K562 treated with DMSO at 1 percent for 48 hours (cell line): ENCODE data around the gene BAHCC1. TPM values are rescaled to one million over a fixed set of nuclear protein-coding genes. Genes with fewer than 3 reads are reported as not detected.

ENCODE experiments used
- total RNA-seq: library from RNA; unstranded; fragments of 300-600 nt; gene quantifications from 2 replicates; pipeline ENCODE4 v1.2.3, GENCODE V29; 2022; ENCODE audit warnings: low replicate concordance; ENCODE audit errors: extremely low read depth

Gene BAHCC1
- not detected in 2 replicates for total RNA-seq

GRCh38 chr17:81394921-81395599 is at the start of gene BAHCC1:
Gene BAHCC1 (plus strand): TSS chr17:81395457. CDS start chr17:81399740, 4,283 bp downstream.

GRCh38 chr17:81512562-81513371 is 117.5 kb downstream of the BAHCC1 start, which contains the start of gene ACTG1:
Gene ACTG1 (minus strand): TSS chr17:81512799. CDS start chr17:81512354, 445 bp downstream.

Other genes with a start within 250 kb of the BAHCC1 start
- gene PVALEF, start 229.9 kb upstream of the BAHCC1 start, total RNA-seq, result not detected in 2 replicates
- gene AATK, start 229.2 kb upstream of the BAHCC1 start, total RNA-seq, result not detected in 2 replicates
- gene CEP131, start 172.5 kb upstream of the BAHCC1 start, total RNA-seq, result 107 TPM in 1 of 2 replicates, not detected in the other
- gene TEPSIN, start 156.4 kb upstream of the BAHCC1 start, total RNA-seq, result not detected in 2 replicates
- not detected in 2 replicates for gene NDUFAF8, start 156.1 kb upstream of the BAHCC1 start, total RNA-seq
- gene SLC38A10, start 100.2 kb upstream of the BAHCC1 start, total RNA-seq, result 337 TPM in 1 of 2 replicates, not detected in the other
- 609 and 621 TPM in 2 replicates for gene ACTG1, start 117.3 kb downstream of the BAHCC1 start, total RNA-seq
- gene FSCN2, start 132.9 kb downstream of the BAHCC1 start, total RNA-seq, result not detected in 2 replicates
- gene FAAP100, start 156.9 kb downstream of the BAHCC1 start, total RNA-seq, result not detected in 2 replicates
- not detected in 2 replicates for gene NPLOC4, start 241.7 kb downstream of the BAHCC1 start, total RNA-seq
- gene TSPAN10, start 241.7 kb downstream of the BAHCC1 start, total RNA-seq, result not detected in 2 replicates